DMS53 treated with DMSO at 0.1 percent for 48 hours (cell line): ENCODE data around the gene ACVR1.
"Not testable (repeated sequence)": the region's sequence is repeated elsewhere in the genome, so short reads cannot be mapped to it uniquely, and the experiment has no call there.

Experiments used
- DNase-seq: peaks from one replicate; lab custom pipeline; 2025; ENCODE audit not compliant: unreplicated experiment; lab: John Stamatoyannopoulos, UW

Gene ACVR1

DNA sequence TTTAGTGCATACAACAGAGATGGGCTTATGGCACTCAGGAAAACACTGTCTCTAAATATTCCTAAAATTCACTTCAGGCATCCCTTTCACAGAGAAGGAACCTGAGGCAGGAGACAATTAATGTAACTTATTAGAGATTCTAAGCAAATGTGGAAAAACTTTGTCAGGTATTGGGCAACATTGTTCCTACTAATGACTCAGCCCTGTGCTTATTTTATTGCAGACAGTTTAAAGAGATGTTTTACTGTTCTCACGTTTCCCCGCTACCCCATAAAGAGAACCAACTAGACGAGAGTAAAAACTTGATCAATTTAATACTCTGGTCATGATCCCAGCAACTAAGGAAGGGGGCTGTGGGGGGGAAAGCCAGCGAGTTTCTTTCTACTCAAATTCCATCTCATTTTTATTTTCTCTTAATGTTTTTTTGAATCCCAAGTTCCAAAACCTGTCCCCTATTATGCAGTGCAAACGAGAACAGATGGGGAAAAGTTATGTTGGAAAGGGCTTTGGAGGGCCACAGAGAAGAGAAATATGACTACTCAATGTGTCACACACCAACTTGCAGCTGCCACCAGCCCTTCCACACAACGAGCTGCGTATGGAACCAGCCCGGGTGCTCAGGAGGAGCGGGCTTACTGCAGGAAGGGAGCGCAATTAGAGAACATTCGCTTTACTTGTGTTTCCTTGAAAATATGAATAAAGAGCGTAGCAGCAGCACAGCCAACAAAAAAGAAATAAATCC lies 18.7 kb upstream of the ACVR1 start:
- no peak for DNase-seq

DNA sequence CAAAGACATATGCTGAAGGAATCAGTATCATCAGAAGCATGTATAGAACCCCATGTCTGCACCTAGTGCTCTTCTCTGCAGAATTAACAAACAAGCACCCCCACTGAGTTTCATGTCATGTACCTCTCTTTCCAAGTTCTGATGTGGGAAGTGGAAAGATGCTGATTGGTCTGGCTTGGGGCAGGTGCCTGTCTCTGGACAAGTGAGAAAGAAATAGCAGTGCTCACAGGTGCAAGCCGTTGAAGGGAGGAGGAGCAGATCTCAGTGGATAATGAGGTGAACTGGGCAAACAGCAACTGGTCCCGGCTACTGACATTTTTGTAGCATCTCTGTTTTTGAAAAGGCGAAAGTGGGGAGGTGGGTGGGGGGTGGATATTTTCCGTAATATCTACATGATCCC lies 17.5 kb upstream of the ACVR1 start:
- no peak for DNase-seq

GRCh38 chr2:157891643-157892041 lies 15.5 kb upstream of the ACVR1 start:
- DNase-seq: no peak

- peak; percentile 19 for DNase-seq
These were observed 15.0 kb upstream of the ACVR1 start for GRCh38 chr2:157890969-157891642.

DNA sequence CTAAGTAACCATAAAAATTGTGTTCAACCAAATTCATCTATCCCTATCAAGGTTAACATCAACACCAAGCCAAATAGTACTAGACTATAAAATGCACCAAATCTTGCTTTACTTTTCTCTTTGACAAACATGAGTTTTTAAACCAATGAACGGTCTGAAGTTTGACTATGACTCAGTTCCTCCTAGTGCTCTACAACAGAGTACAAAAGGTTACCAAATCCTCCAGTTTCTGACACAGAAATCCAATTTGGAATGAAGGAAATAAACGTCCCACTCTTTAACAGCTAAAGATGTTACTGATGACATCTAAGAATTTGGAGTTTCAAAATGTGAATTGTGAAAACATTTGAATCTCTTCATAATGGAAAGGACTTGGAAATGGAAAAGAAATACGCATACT lies 11.8 kb upstream of the ACVR1 start:
- DNase-seq: no peak

GRCh38 chr2:157884533-157884932 lies 8.4 kb upstream of the ACVR1 start:
- DNase-seq: not testable (repeated sequence)

DNA sequence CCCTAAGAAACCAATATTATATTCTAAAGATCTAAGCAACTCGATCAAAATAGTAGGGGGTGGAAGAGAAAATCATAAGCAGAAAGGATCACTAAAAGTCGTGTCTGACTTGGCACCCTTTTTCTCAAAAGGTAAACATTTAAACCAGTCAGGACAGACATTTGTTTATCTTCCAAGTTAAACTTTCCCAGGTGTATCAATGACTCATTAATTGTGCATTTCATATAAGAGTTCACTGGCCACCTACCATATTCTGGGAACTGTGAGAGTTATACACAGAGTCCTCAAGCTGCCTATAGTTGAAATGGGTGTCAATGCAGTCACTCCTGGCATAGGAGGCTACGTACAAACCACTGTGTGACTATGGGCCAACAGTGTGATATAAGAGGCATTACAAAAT lies 4.8 kb upstream of the ACVR1 start:
- peak; percentile 49 for DNase-seq

GRCh38 chr2:157877761-157878400 lies 1.8 kb upstream of the ACVR1 start:
- DNase-seq: no peak

GRCh38 chr2:157876786-157877138 lies 632 bp upstream of the ACVR1 start:
- no peak for DNase-seq

DNA sequence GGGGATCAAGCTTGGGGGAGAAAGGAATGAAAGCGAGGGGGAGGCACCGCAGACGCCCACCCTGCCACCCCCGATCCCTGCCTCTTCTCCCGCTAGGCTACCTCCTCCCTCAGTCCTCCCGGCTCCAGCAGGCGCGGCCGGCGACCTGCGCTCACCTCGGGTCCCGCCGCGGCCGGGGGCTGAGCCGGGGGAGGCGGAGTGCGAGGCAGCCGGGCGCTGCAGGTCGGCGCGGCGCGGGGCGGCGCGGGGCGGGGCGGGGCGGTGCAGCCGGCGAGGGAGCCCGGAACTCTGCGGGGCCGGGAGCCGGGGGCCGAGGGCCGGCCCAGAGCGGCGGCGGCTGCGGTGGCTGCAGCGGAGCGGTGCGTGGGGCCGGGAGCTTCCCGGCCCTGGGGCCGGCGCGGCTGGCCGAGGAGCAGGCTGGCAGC lies 477 bp downstream of the ACVR1 start:
- DNase-seq: no peak

DNA sequence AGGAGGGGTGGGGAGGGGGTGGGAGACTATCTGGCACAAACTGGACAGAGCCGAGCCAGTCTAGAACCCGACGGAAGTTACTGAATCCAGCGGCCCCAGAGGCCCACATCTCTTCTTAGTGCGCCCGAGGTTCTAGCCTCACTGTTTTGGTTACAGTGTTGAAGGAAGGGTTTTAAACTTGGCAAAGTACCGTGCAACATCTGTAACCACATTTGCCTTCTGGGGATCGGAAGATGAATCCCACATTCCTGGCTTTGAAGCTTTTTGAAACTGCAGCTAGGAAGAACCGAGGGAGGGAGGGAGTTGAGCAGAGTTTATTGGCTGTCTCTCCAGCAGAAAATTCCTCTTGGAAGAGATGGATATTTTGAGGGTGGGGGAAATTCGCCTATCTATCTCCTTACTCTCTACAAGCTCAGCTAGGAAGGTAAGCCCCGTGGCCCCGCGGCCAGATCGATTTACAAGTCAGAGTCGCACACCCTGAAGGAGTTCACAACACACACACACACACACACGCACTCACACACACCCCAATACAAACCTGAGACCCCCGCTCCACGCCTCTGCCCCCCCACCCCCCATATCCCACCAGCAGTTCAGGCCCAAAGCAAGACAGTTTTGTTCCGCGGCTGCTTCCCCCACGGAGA lies 1.0 kb downstream of the ACVR1 start:
- DNase-seq: no peak

DNA sequence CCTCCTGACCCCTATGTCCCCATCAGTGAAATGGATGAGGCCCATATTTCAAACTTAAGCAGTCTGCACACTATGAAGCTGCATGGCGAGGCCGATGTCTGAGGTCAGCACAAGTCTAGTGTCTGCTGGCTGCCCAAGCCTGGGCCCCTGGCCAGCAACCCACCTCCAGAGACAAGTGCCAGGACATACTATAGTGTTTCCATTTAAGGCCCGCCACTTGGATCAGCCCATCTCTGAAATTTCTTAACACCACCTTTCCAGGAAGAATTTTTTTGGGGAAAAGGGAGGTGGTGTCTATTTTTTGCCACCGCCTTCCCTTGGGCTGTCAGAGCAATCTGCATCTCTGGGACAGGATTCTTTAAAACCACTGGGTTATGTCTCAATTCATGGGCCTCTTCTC lies 1.8 kb downstream of the ACVR1 start:
- no peak for DNase-seq

DNA sequence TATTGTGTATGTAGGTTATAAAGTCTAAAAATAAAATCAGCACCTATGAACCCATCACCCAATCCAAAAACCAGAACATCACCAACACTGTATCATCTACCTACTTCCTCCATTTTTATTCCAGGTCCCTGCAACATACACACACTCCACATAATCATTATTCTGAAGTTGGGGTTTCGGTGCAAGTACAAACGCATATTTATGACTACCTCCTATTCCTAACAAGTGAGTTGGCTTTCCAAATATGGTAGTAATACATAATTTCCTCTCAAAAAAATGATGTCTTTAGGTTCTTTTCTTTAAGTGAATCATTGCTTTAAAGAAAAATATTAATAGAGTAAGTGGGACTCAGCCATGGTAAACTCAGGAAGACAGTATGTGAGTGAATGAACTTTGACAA lies 3.3 kb downstream of the ACVR1 start:
- no peak for DNase-seq

- no peak for DNase-seq
These were observed 4.7 kb downstream of the ACVR1 start for GRCh38 chr2:157871415-157871814.

DNA sequence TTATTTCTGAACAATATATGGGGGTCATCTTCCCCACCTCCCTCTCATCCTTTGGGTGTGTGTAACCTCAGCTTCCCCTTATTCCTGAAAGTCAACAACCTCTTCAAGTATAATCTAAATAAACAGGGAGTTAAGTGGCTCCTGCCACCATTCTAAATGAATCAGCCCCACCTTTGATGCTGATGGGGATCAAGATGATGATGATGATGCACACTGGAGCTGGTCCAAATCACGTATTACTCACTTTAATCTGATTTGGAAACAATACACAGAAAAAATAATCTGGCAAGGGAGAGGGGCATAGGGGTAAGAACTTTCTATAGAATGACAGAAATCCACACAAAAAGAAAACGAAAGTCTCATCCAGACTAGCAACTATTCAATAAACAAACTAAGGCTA lies 7.1 kb downstream of the ACVR1 start:
- DNase-seq: no peak

- no peak for DNase-seq
These were observed 8.4 kb downstream of the ACVR1 start for GRCh38 chr2:157867703-157868102.

DNA sequence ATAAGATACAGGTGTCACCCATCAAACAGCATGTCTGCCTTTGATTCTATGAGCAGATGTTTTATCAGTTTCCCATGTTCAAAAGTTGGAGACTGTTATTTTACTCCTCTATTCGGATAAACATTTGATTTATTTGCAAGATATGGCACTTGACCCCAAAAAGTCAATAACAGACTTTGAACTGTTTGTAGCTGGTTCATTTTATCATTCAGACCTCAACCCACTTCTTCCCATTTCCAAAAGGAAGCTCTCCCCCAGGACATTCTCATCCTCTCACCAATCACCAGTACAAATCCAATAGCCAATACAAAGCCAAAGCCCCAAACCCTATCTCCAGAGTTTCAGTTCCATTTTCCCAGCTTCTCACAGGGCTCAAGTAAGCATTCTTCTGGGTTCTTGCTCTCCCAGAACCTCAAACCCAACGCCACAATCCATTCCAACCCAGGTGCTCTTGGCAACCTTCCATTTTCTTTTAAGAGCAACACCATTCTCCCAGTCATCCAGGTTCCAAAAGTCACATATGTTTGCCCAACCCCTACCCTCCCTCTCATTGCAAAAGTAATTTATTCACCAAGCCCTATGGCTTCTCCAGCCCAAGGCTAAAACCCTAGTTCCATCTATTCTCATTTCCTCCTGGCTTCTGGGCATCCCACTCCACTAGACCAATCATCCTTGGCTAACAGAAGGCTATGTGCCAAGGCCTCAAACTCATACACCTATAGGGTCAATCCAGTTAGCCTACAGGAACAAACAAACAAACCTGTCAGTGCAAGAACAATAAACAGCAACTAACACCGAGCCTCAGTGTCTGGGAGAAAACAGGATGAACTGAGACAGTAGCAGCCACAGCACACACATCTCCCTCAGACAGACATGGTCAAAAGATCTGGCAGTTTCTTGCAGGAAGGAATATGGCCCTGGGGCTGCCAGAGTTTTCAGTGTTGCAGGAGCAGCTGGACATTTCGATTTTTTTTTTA lies 9.2 kb downstream of the ACVR1 start:
- no peak for DNase-seq

- no peak for DNase-seq
These were observed 9.9 kb downstream of the ACVR1 start for GRCh38 chr2:157866202-157866601.

DNA sequence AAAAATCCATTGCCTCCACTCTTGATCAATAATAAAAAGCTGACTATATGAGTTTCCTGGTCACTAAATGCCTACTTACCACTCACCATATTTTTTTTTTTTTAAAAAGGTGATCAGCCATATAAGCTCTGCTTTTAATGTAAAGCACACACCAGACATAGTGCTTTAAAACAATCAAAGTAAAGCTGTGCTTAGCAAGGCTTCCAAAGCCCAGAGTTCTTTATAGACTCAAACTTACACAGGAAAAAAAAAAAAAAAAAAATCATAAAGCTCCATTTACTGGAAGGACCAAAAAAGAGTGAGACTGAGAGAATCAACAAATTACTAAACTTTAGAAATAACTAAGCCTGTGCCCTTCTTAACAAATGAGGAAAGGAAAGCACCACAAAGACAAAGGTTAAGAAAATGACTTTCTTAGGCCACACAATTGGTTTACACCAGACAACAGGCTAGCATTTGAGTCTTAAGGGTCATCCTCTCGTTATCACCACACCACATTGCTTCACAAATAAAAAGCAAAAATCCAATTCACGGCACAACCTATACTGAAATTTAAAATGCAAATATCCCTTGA lies 11.2 kb downstream of the ACVR1 start:
- DNase-seq: no peak

DNA sequence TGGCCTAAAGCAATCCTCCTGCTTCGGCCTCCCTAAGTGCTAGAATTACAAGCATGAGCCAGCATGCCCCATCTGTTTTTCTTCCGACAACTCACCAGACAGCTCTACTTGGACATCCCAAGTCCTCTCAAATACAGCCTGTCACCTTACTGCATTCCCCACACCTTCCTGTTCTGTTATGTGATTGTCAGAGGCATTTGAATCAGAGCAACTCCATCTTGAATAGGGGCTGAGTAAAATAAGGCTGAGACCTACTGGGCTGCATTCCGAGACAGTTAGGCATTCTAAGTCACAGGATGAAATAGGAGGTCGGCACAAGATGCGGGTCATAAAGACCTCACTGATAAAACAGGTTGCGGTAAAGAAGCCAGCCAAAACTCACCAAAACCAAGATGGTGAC lies 17.3 kb downstream of the ACVR1 start:
- no peak for DNase-seq
